Loucy (cell line): ENCODE results near the gene ZNG1F.
"Not testable (repeated sequence)": the region's sequence is repeated elsewhere in the genome, so short reads cannot be mapped to it uniquely, and the experiment has no call there.

Experiments used
- CTCF ChIP-seq: fragments of 200-600 bp; sonication (generic); conservative IDR thresholded peaks from 2 replicates; pipeline ENCODE4 v1.5.1; 2014; ENCODE audit warnings: mild to moderate bottlenecking, antibody characterized with exemption, low read length
- EZH2phosphoT487 ChIP-seq: fragments of 200-600 bp; IDR thresholded peaks from 2 replicates; pipeline ENCODE4 v1.6.1; 2018; ENCODE audit warnings: antibody characterized with exemption, mild to moderate bottlenecking, moderate library complexity, borderline replicate concordance

- TF ChIP-seq CTCF, EZH2phosphoT487: not testable (repeated sequence)
Measured at GRCh38 chr9:41106472-41107116, 82.5 kb downstream of the ZNG1F start.
